ENCODE results near the gene KRTAP9-7. TPM values are rescaled to one million over a fixed set of nuclear protein-coding genes. Genes with fewer than 3 reads are reported as not detected.

The KRTAP9-7 gene
- total RNA-seq, 1 experiment from 2014 or later, result not detected

GRCh38 chr17:41263212-41263611 lies 12.3 kb upstream of the KRTAP9-7 start:
- Histone ChIP-seq H3K14ac (ENCODE audit: insufficient read depth, low read length) (no peak overlapping the region), H3K4me1 (ENCODE audit: insufficient read depth, low read length) (no peaks in the 10 kb centered on the region), H3K23me2 (ENCODE audit: insufficient read length, low read depth, low read length, poor library complexity, severe bottlenecking) (no peaks in the 10 kb centered on the region), H3K27me3 (ENCODE audit: insufficient read depth, low read length) (no peaks in the 10 kb centered on the region), H4K91ac (ENCODE audit: insufficient read length, low read depth, low read length) (no peak overlapping the region), H4K8ac (replicated peaks; ENCODE audit: insufficient read length, low read depth, low read length) (no peak overlapping the region), H2BK5ac (ENCODE audit: insufficient read length, low read length) (no peak overlapping the region), H2BK15ac (ENCODE audit: low read depth, low read length) (no peak overlapping the region), H3T11ph (ENCODE audit: low read length) (no peak overlapping the region), H3K23ac (ENCODE audit: insufficient read length, low read depth, low read length) (no peak overlapping the region), H2BK120ac (ENCODE audit: low read depth, low read length, poor library complexity, severe bottlenecking) (no peak overlapping the region), H2AFZ (ENCODE audit: low read length) (no peak overlapping the region), H3K4me2 (ENCODE audit: insufficient read depth, insufficient read length, low read length) (no peak overlapping the region), H3K79me2 (ENCODE audit: insufficient read depth, low read length) (no peaks in the 10 kb centered on the region), H3K4ac (ENCODE audit: low read depth, low read length) (no peak overlapping the region), H3K9me3 (ENCODE audit: control insufficient read depth, low read depth, low read length) (no peaks in the 10 kb centered on the region), H2BK12ac (ENCODE audit: insufficient read length, low read depth, low read length) (no peak overlapping the region), H3K56ac (ENCODE audit: insufficient read length, low read depth, low read length) (no peak overlapping the region), H3K9ac (ENCODE audit: extremely low read depth, insufficient read length, low read length) (no peak overlapping the region), H2AK5ac (ENCODE audit: insufficient read length, low read length) (no peak overlapping the region), H3K18ac (ENCODE audit: insufficient read length, low read depth, low read length) (no peak overlapping the region), H3K27ac (ENCODE audit: insufficient read length, low read depth, low read length) (no peak overlapping the region), H3K79me1 (ENCODE audit: insufficient read depth, low read depth, low read length, poor library complexity, severe bottlenecking) (no peaks in the 10 kb centered on the region), H4K20me1 (ENCODE audit: control insufficient read depth, insufficient read depth, insufficient read length) (no peaks in the 10 kb centered on the region), H2BK20ac (ENCODE audit: low read depth, low read length, poor library complexity, severe bottlenecking) (no peak overlapping the region), H4K5ac (ENCODE audit: insufficient read length, low read depth, low read length) (no peak overlapping the region)
- H3K36me3 Mint-ChIP-seq (ENCODE audit: insufficient read depth in 1 of 3, low read depth in 3 of 3), result no peaks in the 10 kb centered on the region
- H3K27me3 Mint-ChIP-seq (ENCODE audit: low read depth), result peaks cover 8% of the 10 kb centered on the region
- no peak overlapping the region for H3K4me3 Mint-ChIP-seq
- H3K9me3 Mint-ChIP-seq, result no peaks in the 10 kb centered on the region
- DNase-seq, result no peak
- no peak for TF ChIP-seq CTCF (conservative IDR thresholded peaks at IDR 0.05)
- no peak overlapping the region for H3K27ac Mint-ChIP-seq
- H3K4me1 Mint-ChIP-seq, result no peaks in the 10 kb centered on the region; a peak in 1 of 4 replicates
- no CpG with 5 or more reads among the region's 2 CpGs for WGBS (ENCODE audit: extremely low coverage, insufficient read length, low lambda C conversion rate)

Measured in H9 (cell line).